WTC11 (cell line): ENCODE measurements around the gene SLC5A9. TPM values are rescaled to one million over a fixed set of nuclear protein-coding genes. Genes with fewer than 3 reads are reported as not detected.

ENCODE experiments used
- ATAC-seq: fragments of 200-7000 bp; cut with Tn5 transposase; 2 replicates; pipeline ENCODE4 v1.10.0; 2021; ENCODE audit warnings: mild to moderate bottlenecking, moderate library complexity
- CTCF ChIA-PET: fragments of 300-600 bp; sonication (Branson Sonifier 250); formaldehyde crosslinking; loops from one replicate; lab custom pipeline; 2021; ENCODE audit warnings: antibody characterized with exemption; lab: Charles Lee
- POLR2A ChIA-PET: fragments of 350-600 bp; sonication (Branson Sonifier 250); formaldehyde crosslinking; loops from one replicate; lab custom pipeline; 2021; ENCODE audit warnings: antibody characterized with exemption; lab: Charles Lee
- DNase-seq: peaks from one replicate; pipeline ENCODE4 v3.0.0; 2021; ENCODE audit warnings: low spot score
- H3K27ac Mint-ChIP-seq: 2 replicates; pipeline ENCODE4 v1.8.0; 2021; ENCODE audit warnings: mixed read lengths
- H3K27me3 Mint-ChIP-seq: 2 replicates; pipeline ENCODE4 v1.8.0; 2021; ENCODE audit warnings: low read depth, mild to moderate bottlenecking, moderate library complexity, mixed read lengths
- H3K36me3 Mint-ChIP-seq: 2 replicates; pipeline ENCODE4 v1.8.0; 2021; ENCODE audit warnings: mixed read lengths
- H3K4me1 Mint-ChIP-seq: 2 replicates; pipeline ENCODE4 v1.8.0; 2022; ENCODE audit warnings: mixed read lengths
- H3K4me3 Mint-ChIP-seq: 2 replicates; pipeline ENCODE4 v1.8.0; 2021; ENCODE audit warnings: mild to moderate bottlenecking, moderate library complexity, mixed read lengths
- H3K9me3 Mint-ChIP-seq: 2 replicates; pipeline ENCODE4 v1.8.0; 2021; ENCODE audit warnings: mixed read lengths
- ATF6 ChIP-seq: sonication (generic); formaldehyde crosslinking; IDR thresholded peaks from 2 replicates; pipeline ENCODE4 v1.8.1; 2023; ENCODE audit warnings: mild to moderate bottlenecking, missing genetic modification reagents
- CREM ChIP-seq: sonication (generic); formaldehyde crosslinking; IDR thresholded peaks from 2 replicates; pipeline ENCODE4 v1.8.1; 2022; ENCODE audit warnings: mild to moderate bottlenecking, missing genetic modification reagents, moderate library complexity
- ERG ChIP-seq: fragments of 250-450 bp; sonication (Bioruptor Pico); IDR thresholded peaks from 2 replicates; pipeline ENCODE4 v1.8.0; 2021; ENCODE audit warnings: mild to moderate bottlenecking
- ESRRA ChIP-seq: sonication (generic); formaldehyde crosslinking; IDR thresholded peaks from 2 replicates; pipeline ENCODE4 v1.8.1; 2022; ENCODE audit warnings: mild to moderate bottlenecking, missing genetic modification reagents, borderline replicate concordance
- GABPB1 ChIP-seq: sonication (generic); formaldehyde crosslinking; IDR thresholded peaks from 2 replicates; pipeline ENCODE4 v1.8.1; 2023; ENCODE audit warnings: mild to moderate bottlenecking, missing genetic modification reagents
- PREB ChIP-seq: sonication (generic); formaldehyde crosslinking; IDR thresholded peaks from 2 replicates; pipeline ENCODE4 v1.8.1; 2022; ENCODE audit warnings: mild to moderate bottlenecking, missing genetic modification reagents, moderate library complexity, borderline replicate concordance
- TP53 ChIP-seq: sonication (generic); formaldehyde crosslinking; IDR thresholded peaks from 2 replicates; pipeline ENCODE4 v1.8.1; 2023; ENCODE audit warnings: mild to moderate bottlenecking, missing genetic modification reagents
- ZBTB43 ChIP-seq: sonication (generic); formaldehyde crosslinking; IDR thresholded peaks from 2 replicates; pipeline ENCODE4 v1.8.1; 2023; ENCODE audit warnings: mild to moderate bottlenecking, missing genetic modification reagents
- ZNF232 ChIP-seq: sonication (generic); formaldehyde crosslinking; IDR thresholded peaks from 2 replicates; pipeline ENCODE4 v1.8.0; 2022; ENCODE audit warnings: mild to moderate bottlenecking, missing genetic modification reagents
- ZNF281 ChIP-seq: sonication (generic); formaldehyde crosslinking; IDR thresholded peaks from 2 replicates; pipeline ENCODE4 v1.8.0; 2023; ENCODE audit warnings: mild to moderate bottlenecking, missing genetic modification reagents
- ZNF425 ChIP-seq: fragments of 250-450 bp; sonication (Bioruptor Pico); conservative IDR thresholded peaks from 2 replicates; pipeline ENCODE4 v1.9.0; 2021; ENCODE audit warnings: mild to moderate bottlenecking
- ZNF671 ChIP-seq: fragments of 250-450 bp; sonication (Bioruptor Pico); IDR thresholded peaks from 2 replicates; pipeline ENCODE4 v1.8.0; 2021; ENCODE audit warnings: mild to moderate bottlenecking
- total RNA-seq: library from RNA; stranded (reverse); gene quantifications from 3 replicates; pipeline ENCODE4 v1.2.3, GENCODE V29; 2021

SLC5A9 gene
- total RNA-seq, 1 experiment from 2014 or later = 0.22 TPM

- ATAC-seq = no peak
Observed at GRCh38 chr1:48229317-48229716, 6.8 kb downstream of the SLC5A9 start.

More at GRCh38 chr1:48229317-48229716, 6.8 kb downstream of the SLC5A9 start:
- Mint-ChIP-seq H3K4me3 (no peak overlapping the region), H3K27me3 (peaks cover 3% of the 10 kb centered on the region), H3K9me3 (no peaks in the 10 kb centered on the region), H3K27ac (no peak overlapping the region), H3K4me1 (no peaks in the 10 kb centered on the region; the same call in 1 of the 2 replicates), H3K36me3 (no peaks in the 10 kb centered on the region)
- ChIA-PET POLR2A (no interaction called here), CTCF (interaction anchor here (1.7 to 2.0 kb wide), 2 partner anchors 119 to 186 kb away, joined by 3 to 17 read pairs; no protein-coding TSS in a partner anchor)
- no peak for TF ChIP-seq ZBTB43
- no peak for TF ChIP-seq TP53 (CRISPR knock-in tag)
- TF ChIP-seq ERG (CRISPR knock-in tag) = no peak
- TF ChIP-seq ZNF425 (CRISPR knock-in tag) = no peak
- TF ChIP-seq ZNF671 (CRISPR knock-in tag) = no peak
- no peak for TF ChIP-seq ZNF232 (CRISPR knock-in tag)
- TF ChIP-seq ESRRA (CRISPR knock-in tag) = no peak
- TF ChIP-seq ZNF281 (CRISPR knock-in tag) = no peak
- no peak for TF ChIP-seq ATF6 (CRISPR knock-in tag)
- no peak for TF ChIP-seq GABPB1 (CRISPR knock-in tag)
- no peak for TF ChIP-seq CREM (CRISPR knock-in tag)
- TF ChIP-seq PREB (CRISPR knock-in tag) = no peak
- DNase-seq = no peak
